PFSK-1 (cell line): ENCODE results near the gene AFAP1L1.

Source experiments
- FOXP2 ChIP-seq: optimal IDR thresholded peaks from 2 replicates; pipeline ENCODE3; 2011; ENCODE audit warnings: borderline replicate concordance, control low read depth, inconsistent platforms; ENCODE audit not compliant: insufficient read depth; ENCODE audit errors: extremely low read length, extremely low read depth
- POLR2AphosphoS5 ChIP-seq: IDR thresholded peaks from 2 replicates; pipeline ENCODE4 v1.6.1; 2012; ENCODE audit warnings: low read depth, mild to moderate bottlenecking, control low read depth, low read length, moderate library complexity
- SIN3A ChIP-seq: IDR thresholded peaks from 2 replicates; pipeline ENCODE4 v1.6.1; 2012; ENCODE audit warnings: mild to moderate bottlenecking, low read length, moderate library complexity, borderline replicate concordance; ENCODE audit not compliant: insufficient read depth
- TAF1 ChIP-seq: IDR thresholded peaks from 2 replicates; pipeline ENCODE4 v1.6.1; 2012; ENCODE audit warnings: low read length, control low read depth, borderline replicate concordance; ENCODE audit not compliant: insufficient read depth
- TF ChIP-seq, protein P1 (sequence below), 2 experiments: IDR thresholded peaks; 2 replicates each; pipeline versions ENCODE4 v1.6.1 to v1.8.0; 2011 to 2012; ENCODE audit warnings: low read depth in 2 of 2, low read length in 2 of 2, control low read depth in 1 of 2, inconsistent platforms in 1 of 2, mild to moderate bottlenecking in 1 of 2, moderate library complexity in 1 of 2; ENCODE audit not compliant: insufficient read depth in 1 of 2

The AFAP1L1 gene

DNA sequence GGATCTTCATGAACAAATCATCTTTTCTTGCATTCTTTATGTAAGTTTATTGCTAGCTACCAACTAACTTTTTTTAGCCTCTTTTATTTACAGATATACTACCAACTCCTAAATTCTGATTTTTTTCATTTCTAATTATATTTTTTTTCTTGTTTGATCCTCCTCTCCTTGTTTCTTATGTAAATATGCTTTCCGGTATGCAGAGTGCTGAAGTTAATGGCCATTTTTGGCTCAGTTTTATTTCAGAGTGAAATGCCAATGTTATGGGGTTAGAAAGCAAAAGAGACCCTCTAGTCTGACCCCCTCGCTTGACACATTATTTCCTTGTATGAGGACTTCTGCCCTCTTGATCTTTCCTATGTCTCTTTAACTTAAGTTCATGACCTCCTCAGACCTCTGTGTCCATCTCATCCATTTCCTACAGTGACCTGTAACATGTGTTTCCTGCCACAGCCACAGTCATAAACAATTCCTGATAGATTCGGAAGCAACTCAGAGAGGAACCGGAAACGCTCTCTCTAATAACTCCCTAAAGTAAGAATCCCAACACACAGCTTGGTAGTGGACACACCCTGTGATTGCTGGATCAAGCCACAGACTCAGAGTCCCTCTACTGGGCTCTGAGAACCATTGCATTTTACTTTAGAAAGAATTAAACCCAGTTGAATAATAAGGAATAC, 42.9 kb upstream of the AFAP1L1 start:
- TF ChIP-seq POLR2AphosphoS5 (no peak), FOXP2 (no peak), TAF1 (no peak), SIN3A (0 out of 2 replicates have a peak, but pooled peaks have one; percentile 29)
- TF ChIP-seq, protein P1, sequence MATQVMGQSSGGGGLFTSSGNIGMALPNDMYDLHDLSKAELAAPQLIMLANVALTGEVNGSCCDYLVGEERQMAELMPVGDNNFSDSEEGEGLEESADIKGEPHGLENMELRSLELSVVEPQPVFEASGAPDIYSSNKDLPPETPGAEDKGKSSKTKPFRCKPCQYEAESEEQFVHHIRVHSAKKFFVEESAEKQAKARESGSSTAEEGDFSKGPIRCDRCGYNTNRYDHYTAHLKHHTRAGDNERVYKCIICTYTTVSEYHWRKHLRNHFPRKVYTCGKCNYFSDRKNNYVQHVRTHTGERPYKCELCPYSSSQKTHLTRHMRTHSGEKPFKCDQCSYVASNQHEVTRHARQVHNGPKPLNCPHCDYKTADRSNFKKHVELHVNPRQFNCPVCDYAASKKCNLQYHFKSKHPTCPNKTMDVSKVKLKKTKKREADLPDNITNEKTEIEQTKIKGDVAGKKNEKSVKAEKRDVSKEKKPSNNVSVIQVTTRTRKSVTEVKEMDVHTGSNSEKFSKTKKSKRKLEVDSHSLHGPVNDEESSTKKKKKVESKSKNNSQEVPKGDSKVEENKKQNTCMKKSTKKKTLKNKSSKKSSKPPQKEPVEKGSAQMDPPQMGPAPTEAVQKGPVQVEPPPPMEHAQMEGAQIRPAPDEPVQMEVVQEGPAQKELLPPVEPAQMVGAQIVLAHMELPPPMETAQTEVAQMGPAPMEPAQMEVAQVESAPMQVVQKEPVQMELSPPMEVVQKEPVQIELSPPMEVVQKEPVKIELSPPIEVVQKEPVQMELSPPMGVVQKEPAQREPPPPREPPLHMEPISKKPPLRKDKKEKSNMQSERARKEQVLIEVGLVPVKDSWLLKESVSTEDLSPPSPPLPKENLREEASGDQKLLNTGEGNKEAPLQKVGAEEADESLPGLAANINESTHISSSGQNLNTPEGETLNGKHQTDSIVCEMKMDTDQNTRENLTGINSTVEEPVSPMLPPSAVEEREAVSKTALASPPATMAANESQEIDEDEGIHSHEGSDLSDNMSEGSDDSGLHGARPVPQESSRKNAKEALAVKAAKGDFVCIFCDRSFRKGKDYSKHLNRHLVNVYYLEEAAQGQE (IDR thresholded peaks at IDR 0.05; ENCODE audit: insufficient read depth in 1 of 2, low read depth in 2 of 2, low read length in 2 of 2), result 0 out of 4 replicates have a peak, but pooled peaks of 1 of the 2 experiments have one; percentile 33

DNA sequence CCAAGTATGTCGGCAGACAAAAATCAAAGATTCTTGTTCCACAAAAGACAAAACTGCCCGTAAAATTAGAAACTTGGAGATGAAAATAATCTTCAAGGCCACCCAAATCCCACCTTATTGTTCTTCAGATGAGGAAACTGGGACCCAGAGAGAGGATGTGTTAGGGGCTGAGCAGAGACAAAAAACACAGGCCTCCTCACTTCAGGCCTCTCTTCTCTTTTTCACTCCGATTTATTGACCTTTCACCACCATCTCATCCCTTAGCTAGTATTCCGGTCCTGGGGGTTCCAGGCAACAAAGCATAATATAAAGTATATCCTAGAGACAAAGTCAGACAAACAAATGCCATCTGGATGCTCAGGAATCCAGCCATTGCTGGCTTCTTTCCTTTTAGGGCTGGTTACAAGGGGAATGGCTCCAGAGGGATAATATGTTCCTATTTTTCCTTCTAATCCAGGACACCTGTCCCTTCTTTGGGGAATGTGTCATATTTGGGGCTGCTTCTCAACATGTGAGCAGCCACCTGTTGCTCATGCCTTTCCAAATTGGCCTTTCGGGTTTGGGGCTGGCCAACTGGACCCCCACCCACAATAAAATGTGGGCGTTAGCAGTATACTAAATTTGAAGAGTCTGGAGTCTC, 42.2 kb upstream of the AFAP1L1 start:
- TF ChIP-seq TAF1, result no peak
- TF ChIP-seq, protein P1 (IDR thresholded peaks at IDR 0.05; ENCODE audit: insufficient read depth in 1 of 2, low read depth in 2 of 2, low read length in 2 of 2), result no peak
- TF ChIP-seq FOXP2, result no peak
- no peak for TF ChIP-seq POLR2AphosphoS5
- TF ChIP-seq SIN3A, result no peak

DNA sequence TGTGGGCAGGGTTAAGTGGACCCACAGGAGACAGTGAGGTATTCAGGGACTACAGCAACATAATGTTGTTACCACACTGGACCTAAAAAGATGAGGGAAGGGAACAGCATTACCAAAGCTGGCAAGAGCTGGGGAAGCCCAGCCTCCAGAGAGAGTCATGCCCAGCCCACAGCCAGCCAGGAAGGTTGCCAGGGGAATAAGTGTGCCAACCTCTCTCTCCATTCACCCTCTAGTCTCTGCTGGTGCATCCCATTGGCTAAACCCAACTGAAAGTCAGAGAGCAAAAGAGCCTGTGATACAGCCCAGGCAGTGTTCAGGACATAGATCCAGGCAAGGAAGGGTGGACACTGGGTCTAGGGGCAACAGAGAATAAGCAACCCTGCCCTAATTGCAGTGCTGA, 35.8 kb upstream of the AFAP1L1 start:
- TF ChIP-seq POLR2AphosphoS5 (no peak), SIN3A (no peak), TAF1 (no peak), FOXP2 (no peak)
- TF ChIP-seq, protein P1 (IDR thresholded peaks at IDR 0.05; ENCODE audit: insufficient read depth in 1 of 2, low read depth in 2 of 2, low read length in 2 of 2), result no peak

DNA sequence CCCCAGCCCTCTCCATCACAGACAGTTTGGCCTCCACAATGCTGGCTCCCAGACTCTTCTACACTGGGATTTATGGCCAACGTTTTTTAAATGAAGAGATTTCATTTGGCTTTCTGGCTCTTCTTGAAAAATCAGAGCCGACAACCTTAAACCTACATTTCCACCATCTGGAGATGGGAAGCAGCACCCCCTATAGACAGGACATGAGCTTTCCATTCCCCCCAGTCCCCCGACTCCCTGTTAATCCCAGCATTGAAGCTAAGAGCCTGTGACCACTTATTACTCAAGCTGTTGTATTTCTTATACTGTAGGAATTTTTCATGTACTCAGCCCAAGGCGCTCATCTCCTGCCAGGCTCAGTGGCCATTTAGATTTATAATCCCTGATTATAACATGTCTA, 34.0 kb upstream of the AFAP1L1 start:
- no peak for TF ChIP-seq FOXP2
- TF ChIP-seq SIN3A, result no peak
- TF ChIP-seq POLR2AphosphoS5, result no peak
- TF ChIP-seq TAF1, result no peak
- TF ChIP-seq, protein P1 (IDR thresholded peaks at IDR 0.05; ENCODE audit: insufficient read depth in 1 of 2, low read depth in 2 of 2, low read length in 2 of 2), result no peak

DNA sequence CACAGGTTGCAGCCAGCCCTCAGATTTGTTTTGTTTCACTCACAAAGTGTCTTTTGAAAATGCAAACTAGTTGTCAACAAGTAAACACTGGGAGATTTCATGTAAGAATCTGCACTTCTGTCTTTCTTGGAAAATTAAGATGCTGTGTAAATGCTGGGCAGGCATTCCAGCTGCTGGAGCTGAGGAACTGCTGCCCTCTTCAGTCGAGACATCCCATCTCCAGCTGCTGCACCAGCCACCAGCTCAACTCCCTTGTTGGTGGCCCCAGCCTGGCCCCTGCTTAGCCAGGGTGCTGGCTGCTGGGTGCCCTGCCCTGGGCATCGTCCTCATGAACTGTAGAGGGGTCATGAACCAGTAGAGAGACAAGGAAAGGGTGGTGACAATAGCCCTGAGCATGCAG, 33.1 kb upstream of the AFAP1L1 start:
- TF ChIP-seq POLR2AphosphoS5 (no peak), TAF1 (no peak), SIN3A (no peak), FOXP2 (no peak)
- TF ChIP-seq, protein P1 (IDR thresholded peaks at IDR 0.05; ENCODE audit: insufficient read depth in 1 of 2, low read depth in 2 of 2, low read length in 2 of 2), result no peak
